K562 (cell line): ENCODE measurements around the gene MYO16. TPM values are rescaled to one million over a fixed set of nuclear protein-coding genes. Genes with fewer than 3 reads are reported as not detected.

Experiments used
- KLF16 ChIP-seq: IDR thresholded peaks from 2 replicates; pipeline ENCODE4 v1.6.1; 2016; ENCODE audit warnings: antibody characterized with exemption
- NUFIP1 ChIP-seq: fragments of 450-650 bp; IDR thresholded peaks from 2 replicates; pipeline ENCODE4 v1.6.1; 2018; ENCODE audit not compliant: partially characterized antibody
- RFX5 ChIP-seq: IDR thresholded peaks from 2 replicates; pipeline ENCODE4 v1.6.1; 2011; ENCODE audit warnings: low read depth, mild to moderate bottlenecking, improper control_type of control experiment, low read length
- SAFB2 ChIP-seq: fragments of 200-400 bp; formaldehyde crosslinking; IDR thresholded peaks from 2 replicates; pipeline ENCODE4 v1.6.1; 2018; ENCODE audit warnings: borderline replicate concordance, low read length, low read depth, moderate library complexity; ENCODE audit not compliant: severe bottlenecking
- SETDB1 ChIP-seq: IDR thresholded peaks from one replicate; pipeline ENCODE4 v1.6.1; 2012; ENCODE audit warnings: low read length, control low read depth, inconsistent platforms
- TEAD4 ChIP-seq, 2 experiments: sonication (generic) in 1 of 2; formaldehyde crosslinking in 1 of 2; IDR thresholded peaks; 2 replicates each; pipeline versions ENCODE4 v1.6.1 to v1.8.0; 2012 to 2022; ENCODE audit warnings: borderline replicate concordance in 1 of 2, inconsistent platforms in 1 of 2, low read length in 1 of 2, mild to moderate bottlenecking in 1 of 2, missing genetic modification reagents in 1 of 2
- TOE1 ChIP-seq, 2 experiments: fragments of 450-650 bp in 1 of 2; sonication (generic) in 1 of 2; formaldehyde crosslinking in 1 of 2; IDR thresholded peaks; 2 replicates each; pipeline versions ENCODE4 v1.7.1 to v1.8.0; 2016 to 2022; ENCODE audit warnings: borderline replicate concordance in 2 of 2, mild to moderate bottlenecking in 2 of 2, antibody characterized with exemption in 1 of 2, inconsistent platforms in 1 of 2, low read depth in 1 of 2, missing genetic modification reagents in 1 of 2, moderate library complexity in 1 of 2
- ZNF354B ChIP-seq: fragments of 250-450 bp; sonication (Bioruptor Pico); IDR thresholded peaks from 2 replicates; pipeline ENCODE4 v1.4.0; 2020
- ZNF436 ChIP-seq: fragments of 250-450, 450-650 bp; sonication (Bioruptor Pico); formaldehyde crosslinking; IDR thresholded peaks from 2 replicates; pipeline ENCODE4 v1.7.0; 2020; ENCODE audit warnings: mild to moderate bottlenecking
- polyA plus RNA-seq, 8 experiments: library from polyadenylated mRNA; depleted of rRNA in 4 of 8; stranded (reverse) in 5 of 8; unstranded in 3 of 8; fragments of >200 nt; fragmentation: Nextera tagmentation in 2 of 8; fragmentation: Illumina TruSeq in 1 of 8; extraction: Ambion mirVana in 2 of 8; extraction: Trizol in 1 of 8; gene quantifications; 2 replicates each; pipeline versions ENCODE4 v1.2.1 to v1.2.3, GENCODE V29; 2011 to 2014; ENCODE audit warnings: inconsistent platforms in 1 of 8, missing spikeins in 1 of 8
- total RNA-seq, 7 experiments: library from RNA; depleted of rRNA in 6 of 7; stranded (reverse); fragments of >200 nt in 6 of 7; fragmentation: Illumina TruSeq in 2 of 7; extraction: Trizol in 2 of 7; gene quantifications; 2 replicates each; pipeline versions ENCODE4 v1.2.1 to v1.2.3, GENCODE V29; 2011 to 2021; ENCODE audit warnings: low replicate concordance in 1 of 7
- TF ChIP-seq, protein P1 (sequence below): fragments of 450-650 bp; formaldehyde crosslinking; IDR thresholded peaks from 2 replicates; pipeline ENCODE4 v1.4.0; 2022; ENCODE audit warnings: missing genetic modification characterization
- TF ChIP-seq, protein P2 (sequence below): fragments of 250-450 bp; sonication (Bioruptor Pico); IDR thresholded peaks from 2 replicates; pipeline ENCODE4 v1.8.0; 2022; ENCODE audit warnings: inconsistent platforms
- TF ChIP-seq, protein P3 (sequence below): fragments of 250-450 bp; sonication (Bioruptor Pico); IDR thresholded peaks from 2 replicates; pipeline ENCODE4 v1.5.0; 2021; ENCODE audit warnings: mild to moderate bottlenecking, borderline replicate concordance
- TF ChIP-seq, protein P4 (sequence below): sonication (generic); formaldehyde crosslinking; IDR thresholded peaks from 2 replicates; pipeline ENCODE4 v1.8.1; 2023; ENCODE audit warnings: mild to moderate bottlenecking, missing genetic modification reagents
- TF ChIP-seq, protein P5 (sequence below): sonication (generic); formaldehyde crosslinking; IDR thresholded peaks from 2 replicates; pipeline ENCODE4 v1.8.1; 2023; ENCODE audit warnings: mild to moderate bottlenecking, missing genetic modification reagents
- TF ChIP-seq, protein P6 (sequence below): sonication (generic); formaldehyde crosslinking; IDR thresholded peaks from 2 replicates; pipeline ENCODE4 v1.8.0; 2022; ENCODE audit warnings: mild to moderate bottlenecking, missing genetic modification reagents

MYO16 gene
- total and polyA plus RNA-seq, 9 of the 15 experiments (the other 6 are each of a cell fraction or from before 2014, with no cell fraction given): 4.3 to 45.7 (median 12.1) TPM

DNA sequence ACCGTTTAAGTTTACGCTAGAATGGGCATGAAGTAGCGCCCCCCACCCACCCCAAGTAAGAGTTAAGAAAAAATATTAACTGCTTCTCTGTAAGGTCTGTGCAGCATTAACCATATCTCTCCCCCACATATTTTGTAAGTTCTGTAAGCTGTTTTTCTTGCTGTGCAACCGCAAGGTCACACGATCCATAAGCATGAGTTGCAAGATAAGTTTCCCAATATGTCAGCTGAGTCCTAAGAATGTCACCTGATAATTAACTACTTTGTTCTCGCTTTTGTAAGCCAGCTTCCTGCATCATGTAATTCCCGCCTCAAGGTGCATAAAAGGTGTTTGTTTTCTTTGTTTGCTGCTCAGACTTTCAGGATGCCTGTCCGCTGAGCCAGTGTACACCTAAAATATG lies 187.0 kb downstream of the MYO16 start (continued):
- TF ChIP-seq, protein P1, sequence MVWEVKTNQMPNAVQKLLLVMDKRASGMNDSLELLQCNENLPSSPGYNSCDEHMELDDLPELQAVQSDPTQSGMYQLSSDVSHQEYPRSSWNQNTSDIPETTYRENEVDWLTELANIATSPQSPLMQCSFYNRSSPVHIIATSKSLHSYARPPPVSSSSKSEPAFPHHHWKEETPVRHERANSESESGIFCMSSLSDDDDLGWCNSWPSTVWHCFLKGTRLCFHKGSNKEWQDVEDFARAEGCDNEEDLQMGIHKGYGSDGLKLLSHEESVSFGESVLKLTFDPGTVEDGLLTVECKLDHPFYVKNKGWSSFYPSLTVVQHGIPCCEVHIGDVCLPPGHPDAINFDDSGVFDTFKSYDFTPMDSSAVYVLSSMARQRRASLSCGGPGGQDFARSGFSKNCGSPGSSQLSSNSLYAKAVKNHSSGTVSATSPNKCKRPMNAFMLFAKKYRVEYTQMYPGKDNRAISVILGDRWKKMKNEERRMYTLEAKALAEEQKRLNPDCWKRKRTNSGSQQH (CRISPR knock-in tag): no peak
- TF ChIP-seq NUFIP1 (no peak), TEAD4 (IDR thresholded peaks at IDR 0.05; ENCODE audit: low read length) (peak; percentile 88), TEAD4 (CRISPR knock-in tag; IDR thresholded peaks at IDR 0.05; ENCODE audit: borderline replicate concordance) (no peak), TOE1 (IDR thresholded peaks at IDR 0.05; ENCODE audit: borderline replicate concordance) (peak; percentile 40; the same call in 1 of the 2 replicates), TOE1 (CRISPR knock-in tag; IDR thresholded peaks at IDR 0.05; ENCODE audit: borderline replicate concordance, low read depth) (no peak), SETDB1 (no peak), RFX5 (no peak), SAFB2 (no peak), ZNF354B (CRISPR knock-in tag) (no peak), ZNF436 (CRISPR knock-in tag) (no peak), KLF16 (peak; percentile 59)
- TF ChIP-seq, protein P2, sequence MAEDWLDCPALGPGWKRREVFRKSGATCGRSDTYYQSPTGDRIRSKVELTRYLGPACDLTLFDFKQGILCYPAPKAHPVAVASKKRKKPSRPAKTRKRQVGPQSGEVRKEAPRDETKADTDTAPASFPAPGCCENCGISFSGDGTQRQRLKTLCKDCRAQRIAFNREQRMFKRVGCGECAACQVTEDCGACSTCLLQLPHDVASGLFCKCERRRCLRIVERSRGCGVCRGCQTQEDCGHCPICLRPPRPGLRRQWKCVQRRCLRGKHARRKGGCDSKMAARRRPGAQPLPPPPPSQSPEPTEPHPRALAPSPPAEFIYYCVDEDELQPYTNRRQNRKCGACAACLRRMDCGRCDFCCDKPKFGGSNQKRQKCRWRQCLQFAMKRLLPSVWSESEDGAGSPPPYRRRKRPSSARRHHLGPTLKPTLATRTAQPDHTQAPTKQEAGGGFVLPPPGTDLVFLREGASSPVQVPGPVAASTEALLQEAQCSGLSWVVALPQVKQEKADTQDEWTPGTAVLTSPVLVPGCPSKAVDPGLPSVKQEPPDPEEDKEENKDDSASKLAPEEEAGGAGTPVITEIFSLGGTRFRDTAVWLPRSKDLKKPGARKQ (CRISPR knock-in tag): no peak
- TF ChIP-seq, protein P3, sequence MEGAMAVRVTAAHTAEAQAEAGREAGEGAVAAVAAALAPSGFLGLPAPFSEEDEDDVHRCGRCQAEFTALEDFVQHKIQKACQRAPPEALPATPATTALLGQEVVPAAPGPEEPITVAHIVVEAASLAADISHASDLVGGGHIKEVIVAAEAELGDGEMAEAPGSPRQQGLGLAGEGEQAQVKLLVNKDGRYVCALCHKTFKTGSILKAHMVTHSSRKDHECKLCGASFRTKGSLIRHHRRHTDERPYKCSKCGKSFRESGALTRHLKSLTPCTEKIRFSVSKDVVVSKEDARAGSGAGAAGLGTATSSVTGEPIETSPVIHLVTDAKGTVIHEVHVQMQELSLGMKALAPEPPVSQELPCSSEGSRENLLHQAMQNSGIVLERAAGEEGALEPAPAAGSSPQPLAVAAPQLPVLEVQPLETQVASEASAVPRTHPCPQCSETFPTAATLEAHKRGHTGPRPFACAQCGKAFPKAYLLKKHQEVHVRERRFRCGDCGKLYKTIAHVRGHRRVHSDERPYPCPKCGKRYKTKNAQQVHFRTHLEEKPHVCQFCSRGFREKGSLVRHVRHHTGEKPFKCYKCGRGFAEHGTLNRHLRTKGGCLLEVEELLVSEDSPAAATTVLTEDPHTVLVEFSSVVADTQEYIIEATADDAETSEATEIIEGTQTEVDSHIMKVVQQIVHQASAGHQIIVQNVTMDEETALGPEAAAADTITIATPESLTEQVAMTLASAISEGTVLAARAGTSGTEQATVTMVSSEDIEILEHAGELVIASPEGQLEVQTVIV (CRISPR knock-in tag): no peak
- TF ChIP-seq, protein P4, sequence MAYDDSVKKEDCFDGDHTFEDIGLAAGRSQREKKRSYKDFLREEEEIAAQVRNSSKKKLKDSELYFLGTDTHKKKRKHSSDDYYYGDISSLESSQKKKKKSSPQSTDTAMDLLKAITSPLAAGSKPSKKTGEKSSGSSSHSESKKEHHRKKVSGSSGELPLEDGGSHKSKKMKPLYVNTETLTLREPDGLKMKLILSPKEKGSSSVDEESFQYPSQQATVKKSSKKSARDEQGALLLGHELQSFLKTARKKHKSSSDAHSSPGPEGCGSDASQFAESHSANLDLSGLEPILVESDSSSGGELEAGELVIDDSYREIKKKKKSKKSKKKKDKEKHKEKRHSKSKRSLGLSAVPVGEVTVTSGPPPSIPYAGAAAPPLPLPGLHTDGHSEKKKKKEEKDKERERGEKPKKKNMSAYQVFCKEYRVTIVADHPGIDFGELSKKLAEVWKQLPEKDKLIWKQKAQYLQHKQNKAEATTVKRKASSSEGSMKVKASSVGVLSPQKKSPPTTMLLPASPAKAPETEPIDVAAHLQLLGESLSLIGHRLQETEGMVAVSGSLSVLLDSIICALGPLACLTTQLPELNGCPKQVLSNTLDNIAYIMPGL (CRISPR knock-in tag): no peak
- TF ChIP-seq, protein P5, sequence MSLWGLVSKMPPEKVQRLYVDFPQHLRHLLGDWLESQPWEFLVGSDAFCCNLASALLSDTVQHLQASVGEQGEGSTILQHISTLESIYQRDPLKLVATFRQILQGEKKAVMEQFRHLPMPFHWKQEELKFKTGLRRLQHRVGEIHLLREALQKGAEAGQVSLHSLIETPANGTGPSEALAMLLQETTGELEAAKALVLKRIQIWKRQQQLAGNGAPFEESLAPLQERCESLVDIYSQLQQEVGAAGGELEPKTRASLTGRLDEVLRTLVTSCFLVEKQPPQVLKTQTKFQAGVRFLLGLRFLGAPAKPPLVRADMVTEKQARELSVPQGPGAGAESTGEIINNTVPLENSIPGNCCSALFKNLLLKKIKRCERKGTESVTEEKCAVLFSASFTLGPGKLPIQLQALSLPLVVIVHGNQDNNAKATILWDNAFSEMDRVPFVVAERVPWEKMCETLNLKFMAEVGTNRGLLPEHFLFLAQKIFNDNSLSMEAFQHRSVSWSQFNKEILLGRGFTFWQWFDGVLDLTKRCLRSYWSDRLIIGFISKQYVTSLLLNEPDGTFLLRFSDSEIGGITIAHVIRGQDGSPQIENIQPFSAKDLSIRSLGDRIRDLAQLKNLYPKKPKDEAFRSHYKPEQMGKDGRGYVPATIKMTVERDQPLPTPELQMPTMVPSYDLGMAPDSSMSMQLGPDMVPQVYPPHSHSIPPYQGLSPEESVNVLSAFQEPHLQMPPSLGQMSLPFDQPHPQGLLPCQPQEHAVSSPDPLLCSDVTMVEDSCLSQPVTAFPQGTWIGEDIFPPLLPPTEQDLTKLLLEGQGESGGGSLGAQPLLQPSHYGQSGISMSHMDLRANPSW (CRISPR knock-in tag): no peak
- TF ChIP-seq, protein P6, sequence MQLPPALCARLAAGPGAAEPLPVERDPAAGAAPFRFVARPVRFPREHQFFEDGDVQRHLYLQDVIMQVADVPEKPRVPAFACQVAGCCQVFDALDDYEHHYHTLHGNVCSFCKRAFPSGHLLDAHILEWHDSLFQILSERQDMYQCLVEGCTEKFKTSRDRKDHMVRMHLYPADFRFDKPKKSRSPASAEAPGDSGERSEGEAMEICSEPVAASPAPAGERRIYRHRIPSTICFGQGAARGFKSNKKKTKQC (CRISPR knock-in tag): no peak
